DMS114 treated with DMSO at 0.1 percent for 48 hours (cell line): ENCODE measurements around the gene TRUB1.
"Not testable (repeated sequence)": the region's sequence is repeated elsewhere in the genome, so short reads cannot be mapped to it uniquely, and the experiment has no call there.

Source experiments
- DNase-seq: peaks from one replicate; lab custom pipeline; 2025; ENCODE audit not compliant: unreplicated experiment; lab: John Stamatoyannopoulos, UW

The TRUB1 gene

GRCh38 chr10:114923551-114923950 is 14.4 kb upstream of the TRUB1 start:
- no peak for DNase-seq

GRCh38 chr10:114925587-114926586 is 12.1 kb upstream of the TRUB1 start:
- DNase-seq = no peak

DNA sequence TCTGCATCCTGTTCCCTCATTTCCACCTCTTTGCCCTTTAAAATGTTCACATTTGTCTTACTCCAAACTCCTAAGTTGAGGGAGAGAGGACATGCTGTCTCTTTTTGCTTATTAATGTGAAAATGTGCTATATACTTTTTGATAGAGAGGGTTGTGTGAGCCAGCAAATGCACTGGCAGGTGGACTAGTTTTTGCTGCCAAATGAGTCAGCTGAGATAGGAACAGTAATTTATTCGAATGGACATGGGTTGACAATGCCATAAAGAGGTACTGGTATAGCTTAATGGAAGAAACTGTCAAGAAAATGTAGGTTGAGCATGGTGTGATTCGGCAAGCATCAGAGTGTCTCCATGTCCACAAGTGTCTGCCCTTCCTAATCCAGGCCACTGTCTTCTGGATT is 9.2 kb upstream of the TRUB1 start:
- DNase-seq = no peak

GRCh38 chr10:114930320-114930719 is 7.7 kb upstream of the TRUB1 start:
- no peak for DNase-seq

GRCh38 chr10:114931072-114931679 is 6.8 kb upstream of the TRUB1 start:
- DNase-seq = no peak

GRCh38 chr10:114932225-114932624 is 5.8 kb upstream of the TRUB1 start:
- no peak for DNase-seq

DNA sequence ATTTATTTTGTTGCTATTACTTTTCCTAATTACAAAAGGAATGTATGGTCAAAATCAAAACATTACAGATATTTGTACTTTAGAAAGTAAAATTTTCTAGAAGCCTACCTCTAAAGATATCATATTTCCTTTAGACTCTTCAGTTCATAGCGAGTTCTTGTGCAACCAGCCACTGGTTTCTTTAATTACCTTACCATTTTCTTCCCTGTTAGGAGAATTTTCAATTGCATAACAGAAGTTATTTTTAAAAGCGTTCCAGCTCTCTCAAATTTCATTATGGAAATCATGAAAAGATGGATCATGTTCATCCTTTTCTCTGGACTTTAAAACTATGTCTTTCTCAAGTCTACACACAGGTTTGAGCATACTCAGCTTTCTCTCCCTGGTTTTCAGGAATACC is 5.0 kb upstream of the TRUB1 start:
- DNase-seq = no peak

GRCh38 chr10:114933588-114933987 is 4.4 kb upstream of the TRUB1 start:
- no peak for DNase-seq

DNA sequence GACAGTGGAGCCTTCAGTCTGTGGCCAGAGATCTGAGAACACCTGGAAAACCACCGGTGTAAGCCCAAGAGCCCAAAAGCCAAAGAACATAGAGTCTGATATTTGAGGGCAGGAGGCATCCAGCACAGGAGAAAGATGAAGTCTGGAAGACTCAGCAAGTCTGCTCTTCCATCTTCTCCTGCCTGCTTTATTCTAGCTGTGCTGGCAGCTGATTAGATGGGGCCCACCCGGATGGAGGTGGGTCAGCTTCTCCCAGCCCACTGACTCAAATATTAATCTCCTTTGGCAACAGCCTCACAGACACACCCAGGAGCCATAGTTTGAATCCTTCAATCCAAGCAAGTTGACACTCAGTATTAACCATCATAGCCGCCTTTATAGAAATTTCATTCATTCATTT is 4.0 kb upstream of the TRUB1 start:
- not testable (repeated sequence) for DNase-seq

GRCh38 chr10:114938856-114939193 is 830 bp downstream of the TRUB1 start:
- DNase-seq = no peak

GRCh38 chr10:114940735-114941134 is 2.7 kb downstream of the TRUB1 start:
- no peak for DNase-seq

DNA sequence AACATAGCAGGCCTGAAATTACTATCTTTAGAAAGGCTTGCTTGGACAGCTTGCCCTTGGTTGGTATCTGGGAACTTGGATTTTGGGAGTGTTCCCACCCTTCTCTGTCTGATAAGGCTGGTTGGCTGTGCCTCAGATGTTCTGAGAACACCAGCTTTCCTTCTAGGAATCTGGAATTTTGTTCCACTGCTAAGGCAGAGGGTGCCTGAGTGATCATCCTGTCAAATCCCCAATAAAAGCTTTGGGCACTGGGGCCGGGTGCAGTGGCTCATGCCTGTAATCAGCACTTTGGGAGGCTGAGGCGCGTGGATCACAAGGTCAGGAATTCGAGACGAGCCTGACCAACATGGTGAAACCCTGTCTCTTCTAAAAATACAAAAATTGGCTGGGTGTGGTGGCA is 5.0 kb downstream of the TRUB1 start:
- no peak for DNase-seq

- DNase-seq = no peak
Measured at GRCh38 chr10:114953047-114953446, 15.1 kb downstream of the TRUB1 start.

- no peak for DNase-seq
Measured at GRCh38 chr10:114955984-114956383, 18.0 kb downstream of the TRUB1 start.

DNA sequence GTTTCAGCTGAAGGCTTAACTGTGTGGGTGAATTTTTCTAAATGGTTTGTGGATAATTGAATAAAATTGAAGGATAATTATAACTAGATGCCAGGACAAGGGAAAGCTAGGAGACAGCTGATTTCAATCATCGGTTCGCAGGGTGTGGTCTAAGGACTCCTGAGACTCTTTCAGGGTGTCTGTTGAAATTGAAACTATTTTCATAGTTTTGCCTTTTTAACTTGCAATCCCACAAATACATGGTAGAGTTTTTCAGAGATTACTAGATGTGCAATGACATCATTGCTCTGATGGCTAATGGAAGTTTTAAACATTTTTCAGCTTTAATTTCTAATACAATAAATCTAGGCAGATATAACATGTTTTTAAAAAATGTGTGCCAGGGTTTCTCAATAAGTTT is 18.5 kb downstream of the TRUB1 start:
- DNase-seq = no peak

- DNase-seq = no peak
Measured at GRCh38 chr10:114957122-114957521, 19.1 kb downstream of the TRUB1 start.

- no peak for DNase-seq
Measured at GRCh38 chr10:114957673-114958072, 19.7 kb downstream of the TRUB1 start.

DNA sequence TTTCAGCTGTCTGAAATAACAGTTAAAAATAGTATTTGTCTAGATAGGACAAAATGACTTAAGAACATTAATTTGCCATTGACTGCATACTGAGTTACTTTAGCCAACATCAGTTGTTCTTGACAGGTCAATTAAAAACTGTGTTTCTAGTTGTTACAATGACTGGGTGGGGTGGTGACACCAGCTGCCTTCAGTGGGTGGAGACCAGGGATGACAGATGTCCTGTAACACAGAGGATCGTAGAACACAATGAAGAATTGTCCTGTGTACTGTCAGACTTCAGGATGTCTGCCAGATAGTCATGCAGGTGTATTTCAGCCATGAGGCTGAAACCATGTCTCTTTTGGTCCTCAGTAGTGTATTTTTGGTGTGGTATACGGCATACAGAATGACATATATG is 24.4 kb downstream of the TRUB1 start:
- DNase-seq = no peak

GRCh38 chr10:114963908-114964307 is 25.9 kb downstream of the TRUB1 start:
- no peak for DNase-seq

- no peak for DNase-seq
Measured at GRCh38 chr10:114967071-114967470, 29.1 kb downstream of the TRUB1 start.

- no peak for DNase-seq
Measured at GRCh38 chr10:114970515-114970914, 32.5 kb downstream of the TRUB1 start.

GRCh38 chr10:114973306-114973705 is 35.3 kb downstream of the TRUB1 start:
- no peak for DNase-seq
